Glutamatergic neuron (in vitro differentiated cells): ENCODE measurements around the gene MTG1. TPM values are rescaled to one million over a fixed set of nuclear protein-coding genes. Genes with fewer than 3 reads are reported as not detected.
"Not testable (repeated sequence)": the region's sequence is repeated elsewhere in the genome, so short reads cannot be mapped to it uniquely, and the experiment has no call there.

Source experiments
- DNase-seq: peaks from one replicate; pipeline ENCODE4 v3.0.0; 2022
- H3K27ac Mint-ChIP-seq: one replicate; pipeline ENCODE4 v1.8.0; 2020; ENCODE audit warnings: mild to moderate bottlenecking, mixed read lengths, inconsistent platforms; ENCODE audit not compliant: unreplicated experiment
- H3K27me3 Mint-ChIP-seq: one replicate; pipeline ENCODE4 v1.8.0; 2020; ENCODE audit warnings: mild to moderate bottlenecking, moderate library complexity, mixed read lengths, inconsistent platforms; ENCODE audit not compliant: unreplicated experiment
- H3K36me3 Mint-ChIP-seq: one replicate; pipeline ENCODE4 v1.8.0; 2020; ENCODE audit warnings: mild to moderate bottlenecking, mixed read lengths, inconsistent platforms; ENCODE audit not compliant: unreplicated experiment
- H3K4me1 Mint-ChIP-seq: one replicate; pipeline ENCODE4 v1.8.0; 2020; ENCODE audit warnings: mild to moderate bottlenecking, low read depth, mixed read lengths, inconsistent platforms; ENCODE audit not compliant: unreplicated experiment
- H3K4me3 Mint-ChIP-seq: one replicate; pipeline ENCODE4 v1.8.0; 2020; ENCODE audit warnings: mild to moderate bottlenecking, mixed read lengths, inconsistent platforms; ENCODE audit not compliant: unreplicated experiment
- H3K9me3 Mint-ChIP-seq: one replicate; pipeline ENCODE4 v1.8.0; 2020; ENCODE audit warnings: mild to moderate bottlenecking, moderate library complexity, mixed read lengths, inconsistent platforms; ENCODE audit not compliant: unreplicated experiment
- total RNA-seq: library from RNA; stranded (reverse); fragmentation: NEBNext Ultra II Directional; extraction: Animal tissue kit (Norgen Biotek cat#: 25700); gene quantifications from one replicate; pipeline ENCODE4 v1.2.1, GENCODE V29; 2021; ENCODE audit not compliant: unreplicated experiment
- TF ChIP-seq, protein P1 (sequence below): fragments of 200-600 bp; sonication (generic); IDR thresholded peaks from one replicate; pipeline ENCODE4 v1.5.0; 2021; ENCODE audit not compliant: partially characterized antibody, unreplicated experiment

Gene MTG1
- total RNA-seq, 1 donor from 2014 or later: 76.4 TPM

DNA sequence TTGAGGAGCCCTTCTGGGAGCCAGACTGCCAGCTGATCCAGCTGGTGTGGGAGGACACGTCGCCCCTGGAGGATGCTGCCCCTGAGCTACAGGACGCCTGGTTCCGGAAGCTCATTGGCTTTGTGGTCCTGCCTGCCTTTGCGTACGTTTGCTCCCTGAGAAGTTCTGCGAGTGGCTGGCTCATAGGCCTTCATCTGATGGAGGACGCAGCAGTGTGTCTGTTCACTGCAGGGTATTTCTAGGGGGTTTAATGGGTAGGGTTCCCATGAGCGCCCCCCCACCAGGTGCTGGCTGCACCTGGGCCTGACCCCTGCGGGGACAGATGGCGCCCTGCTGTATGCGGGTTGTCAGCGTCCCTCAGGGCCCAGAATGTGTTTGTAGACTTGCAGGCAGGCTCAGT is 9.9 kb upstream of the MTG1 start:
- Mint-ChIP-seq H3K9me3 (peaks cover 7% of the 10 kb centered on the region), H3K27ac (peak overlapping the region; percentile 46), H3K36me3 (no peaks in the 10 kb centered on the region), H3K4me3 (peak overlapping the region; percentile 32), H3K27me3 (peaks cover 7% of the 10 kb centered on the region), H3K4me1 (peaks cover 11% of the 10 kb centered on the region)
- DNase-seq: no peak
- TF ChIP-seq, protein P1, sequence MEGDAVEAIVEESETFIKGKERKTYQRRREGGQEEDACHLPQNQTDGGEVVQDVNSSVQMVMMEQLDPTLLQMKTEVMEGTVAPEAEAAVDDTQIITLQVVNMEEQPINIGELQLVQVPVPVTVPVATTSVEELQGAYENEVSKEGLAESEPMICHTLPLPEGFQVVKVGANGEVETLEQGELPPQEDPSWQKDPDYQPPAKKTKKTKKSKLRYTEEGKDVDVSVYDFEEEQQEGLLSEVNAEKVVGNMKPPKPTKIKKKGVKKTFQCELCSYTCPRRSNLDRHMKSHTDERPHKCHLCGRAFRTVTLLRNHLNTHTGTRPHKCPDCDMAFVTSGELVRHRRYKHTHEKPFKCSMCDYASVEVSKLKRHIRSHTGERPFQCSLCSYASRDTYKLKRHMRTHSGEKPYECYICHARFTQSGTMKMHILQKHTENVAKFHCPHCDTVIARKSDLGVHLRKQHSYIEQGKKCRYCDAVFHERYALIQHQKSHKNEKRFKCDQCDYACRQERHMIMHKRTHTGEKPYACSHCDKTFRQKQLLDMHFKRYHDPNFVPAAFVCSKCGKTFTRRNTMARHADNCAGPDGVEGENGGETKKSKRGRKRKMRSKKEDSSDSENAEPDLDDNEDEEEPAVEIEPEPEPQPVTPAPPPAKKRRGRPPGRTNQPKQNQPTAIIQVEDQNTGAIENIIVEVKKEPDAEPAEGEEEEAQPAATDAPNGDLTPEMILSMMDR: no peak

DNA sequence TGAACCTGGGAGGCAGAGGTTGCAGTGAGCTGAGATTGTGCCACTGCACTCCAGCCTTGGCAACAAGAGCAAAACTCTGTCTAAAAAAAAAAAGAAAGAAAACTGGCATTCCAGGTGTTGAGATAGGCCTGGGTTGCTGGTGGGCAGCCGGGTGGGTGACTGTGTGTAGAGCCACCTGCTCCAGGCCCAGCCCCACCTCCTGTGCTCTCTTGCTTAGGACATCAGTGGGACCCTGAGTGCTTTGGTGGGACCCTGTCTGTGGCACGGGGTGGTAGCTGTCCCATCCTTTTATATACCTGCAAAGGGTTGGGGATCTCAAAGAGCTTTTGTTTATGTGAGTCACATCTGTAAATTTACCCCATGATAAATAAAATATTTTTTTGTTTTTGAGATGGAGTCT is 8.7 kb upstream of the MTG1 start:
- H3K4me3 Mint-ChIP-seq: no peak overlapping the region

DNA sequence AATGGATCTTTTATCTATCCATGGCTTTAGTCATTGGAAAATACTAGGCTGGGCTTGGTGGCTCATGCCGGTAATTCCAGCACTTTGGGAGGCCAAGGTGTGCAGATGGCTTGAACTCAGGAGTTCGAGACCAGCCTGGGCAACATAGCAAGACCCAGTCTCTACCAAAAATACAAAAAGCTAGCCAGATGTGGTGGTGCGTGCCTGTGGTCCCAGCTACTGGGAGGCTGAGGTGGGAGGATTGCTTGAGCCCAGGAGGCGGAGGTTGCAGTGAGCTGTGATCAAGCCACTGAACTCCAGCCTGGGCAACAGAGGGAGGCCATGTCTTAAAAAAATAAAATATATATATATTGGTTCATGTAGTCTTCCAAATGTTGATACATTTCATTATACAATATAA is 7.0 kb upstream of the MTG1 start:
- H3K4me1 Mint-ChIP-seq, H3K27ac Mint-ChIP-seq, H3K9me3 Mint-ChIP-seq, H3K27me3 Mint-ChIP-seq, DNase-seq, H3K36me3 Mint-ChIP-seq, H3K4me3 Mint-ChIP-seq: not testable (repeated sequence)

More for the DNA sequence above, 8.7 kb upstream of the MTG1 start:
- Mint-ChIP-seq H3K9me3 (peaks cover 7% of the 10 kb centered on the region), H3K27me3 (peaks cover 7% of the 10 kb centered on the region), H3K4me1 (peaks cover 11% of the 10 kb centered on the region), H3K36me3 (no peaks in the 10 kb centered on the region), H3K27ac (no peak overlapping the region)
- TF ChIP-seq, protein P1: no peak
- DNase-seq: no peak

DNA sequence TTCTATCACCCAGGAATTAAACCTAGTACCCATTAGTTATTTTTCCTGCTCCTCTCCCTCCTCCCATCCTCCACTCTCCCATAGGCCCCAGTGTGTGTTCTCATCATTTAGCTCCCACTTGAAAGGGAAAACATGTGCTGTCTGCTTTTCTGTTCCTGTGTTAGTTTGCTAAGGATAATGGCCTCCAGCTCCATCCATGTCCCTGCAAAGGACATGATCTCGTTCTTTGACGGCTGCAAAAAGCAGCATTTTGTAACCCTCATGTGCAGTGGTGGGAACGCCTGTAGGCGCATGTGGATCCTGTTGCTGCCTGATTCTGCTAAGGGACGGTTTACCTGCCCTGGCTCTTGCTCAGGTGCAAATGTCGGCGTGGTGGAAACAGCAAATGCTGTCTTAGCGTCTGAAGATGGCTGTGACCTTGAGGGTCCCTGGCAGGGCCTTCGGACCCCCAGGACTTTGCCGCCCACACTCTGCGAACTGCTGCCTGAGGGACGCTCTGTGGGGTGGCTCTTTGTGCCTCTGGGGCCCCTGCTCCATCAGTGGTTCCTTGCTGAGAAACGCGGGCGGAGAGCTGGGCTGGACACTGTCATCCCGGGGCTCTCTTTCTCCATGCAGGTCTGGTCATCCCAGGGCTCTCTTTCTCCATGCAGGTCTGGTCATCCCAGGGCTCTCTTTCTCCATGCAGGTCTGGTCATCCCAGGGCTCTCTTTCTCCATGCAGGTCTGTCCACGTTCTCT is 5.6 kb upstream of the MTG1 start:
- Mint-ChIP-seq H3K9me3 (peaks cover 7% of the 10 kb centered on the region), H3K27ac (no peak overlapping the region), H3K4me3 (no peak overlapping the region), H3K27me3 (peaks cover 3% of the 10 kb centered on the region), H3K4me1 (peaks cover 8% of the 10 kb centered on the region), H3K36me3 (no peaks in the 10 kb centered on the region)
- no peak for DNase-seq
- TF ChIP-seq, protein P1: no peak

DNA sequence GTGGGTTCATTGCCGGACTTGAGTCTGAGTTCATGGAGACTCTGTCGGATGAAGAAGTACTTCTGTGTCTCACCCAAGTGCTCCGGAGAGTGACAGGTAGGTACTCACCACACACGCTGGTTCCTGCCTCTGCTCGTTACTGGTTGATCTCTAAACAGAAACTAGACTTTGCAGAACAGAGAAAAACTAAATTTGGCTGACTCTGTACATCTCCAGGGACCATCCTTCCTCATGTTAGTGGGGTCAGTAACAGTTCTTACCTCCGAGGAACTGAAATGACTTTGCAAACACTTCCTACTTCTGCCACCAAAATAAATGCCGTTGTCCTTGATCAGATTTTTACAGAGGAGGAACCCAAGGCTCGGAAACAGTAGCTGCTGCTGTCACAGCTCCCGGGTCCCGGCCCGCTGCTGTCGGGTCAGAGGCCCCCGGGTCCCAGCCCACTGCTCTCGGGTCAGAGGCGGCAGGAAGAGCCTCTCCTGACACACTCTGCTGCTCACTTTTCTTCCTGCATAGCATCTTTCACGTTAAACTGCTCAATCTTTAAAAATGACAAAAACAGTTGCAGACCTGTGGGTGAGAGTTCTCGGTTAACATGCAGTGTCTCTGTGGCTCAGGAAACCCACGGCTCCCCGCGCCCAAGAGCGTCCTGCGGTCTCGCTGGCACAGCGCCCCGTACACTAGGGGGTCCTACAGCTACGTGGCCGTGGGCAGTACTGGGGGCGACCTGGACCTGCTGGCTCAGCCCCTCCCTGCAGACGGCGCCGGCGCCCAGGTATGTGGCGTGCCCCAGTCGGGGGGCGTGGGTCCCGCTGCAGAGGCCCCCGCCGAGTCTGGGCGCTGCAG is 4.8 kb upstream of the MTG1 start:
- Mint-ChIP-seq H3K36me3 (no peaks in the 10 kb centered on the region), H3K27ac (no peak overlapping the region), H3K4me1 (peaks cover 4% of the 10 kb centered on the region), H3K27me3 (peaks cover 2% of the 10 kb centered on the region), H3K9me3 (peaks cover 11% of the 10 kb centered on the region), H3K4me3 (no peak overlapping the region)
- TF ChIP-seq, protein P1: no peak
- no peak for DNase-seq
